Kidney glomerular epithelial cell (primary cell): Measurements from ENCODE around the gene B3GNT8.
"Not testable (repeated sequence)": the region's sequence is repeated elsewhere in the genome, so short reads cannot be mapped to it uniquely, and the experiment has no call there.

Experiments
- DNase-seq: peaks from one replicate; lab custom pipeline; 2025; lab: John Stamatoyannopoulos, UW

B3GNT8 gene, protein sequence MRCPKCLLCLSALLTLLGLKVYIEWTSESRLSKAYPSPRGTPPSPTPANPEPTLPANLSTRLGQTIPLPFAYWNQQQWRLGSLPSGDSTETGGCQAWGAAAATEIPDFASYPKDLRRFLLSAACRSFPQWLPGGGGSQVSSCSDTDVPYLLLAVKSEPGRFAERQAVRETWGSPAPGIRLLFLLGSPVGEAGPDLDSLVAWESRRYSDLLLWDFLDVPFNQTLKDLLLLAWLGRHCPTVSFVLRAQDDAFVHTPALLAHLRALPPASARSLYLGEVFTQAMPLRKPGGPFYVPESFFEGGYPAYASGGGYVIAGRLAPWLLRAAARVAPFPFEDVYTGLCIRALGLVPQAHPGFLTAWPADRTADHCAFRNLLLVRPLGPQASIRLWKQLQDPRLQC

GRCh38 chr19:41426952-41427646, at the start of gene B3GNT8:
Gene B3GNT8 (minus strand): TSS chr19:41427374. CDS start chr19:41426778, 596 bp downstream.
- DNase-seq = no peak

- no peak for DNase-seq
Measured at GRCh38 chr19:41476583-41476982, 49.4 kb upstream of the B3GNT8 start.

- not testable (repeated sequence) for DNase-seq
Measured at GRCh38 chr19:41463257-41464256, 36.4 kb upstream of the B3GNT8 start.

DNA sequence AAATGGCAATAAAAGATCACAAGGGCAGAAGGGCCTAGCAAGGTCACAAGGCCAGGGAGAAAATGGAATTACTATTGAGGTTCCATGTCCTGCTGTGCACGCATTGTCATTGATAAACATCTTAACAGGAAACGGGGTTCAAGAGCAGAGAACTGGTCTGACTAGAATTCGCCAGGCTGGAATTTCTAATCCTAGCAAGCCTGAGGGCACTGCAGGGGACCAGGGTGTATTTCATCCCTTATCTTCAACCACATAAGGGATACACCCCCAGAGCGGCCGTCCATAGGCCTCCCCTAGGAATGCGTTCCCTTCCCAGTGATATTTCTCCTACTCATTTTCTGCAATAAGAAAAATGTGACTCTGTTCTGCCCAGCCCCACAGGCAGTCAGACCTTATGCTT, 35.3 kb upstream of the B3GNT8 start:
- DNase-seq = no peak

DNA sequence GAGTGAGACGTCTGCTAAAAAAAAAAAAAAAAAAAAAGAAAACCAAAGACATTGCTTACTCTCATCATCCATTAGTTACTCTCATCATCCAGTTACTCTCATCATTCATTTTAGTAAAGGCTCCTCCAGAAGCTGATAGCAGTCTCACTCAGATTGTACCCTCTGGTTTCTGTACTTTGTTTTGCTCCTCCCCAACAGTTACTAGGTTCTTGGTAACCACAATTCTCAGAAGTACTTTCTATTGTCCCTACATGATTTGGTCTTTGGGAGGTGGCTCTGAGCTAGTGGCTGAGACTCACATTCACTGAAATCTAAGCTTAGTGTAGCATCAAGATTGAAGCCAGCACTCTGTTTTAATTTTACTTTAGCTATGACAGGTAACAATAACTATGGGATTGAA, 30.1 kb upstream of the B3GNT8 start:
- DNase-seq = no peak

DNA sequence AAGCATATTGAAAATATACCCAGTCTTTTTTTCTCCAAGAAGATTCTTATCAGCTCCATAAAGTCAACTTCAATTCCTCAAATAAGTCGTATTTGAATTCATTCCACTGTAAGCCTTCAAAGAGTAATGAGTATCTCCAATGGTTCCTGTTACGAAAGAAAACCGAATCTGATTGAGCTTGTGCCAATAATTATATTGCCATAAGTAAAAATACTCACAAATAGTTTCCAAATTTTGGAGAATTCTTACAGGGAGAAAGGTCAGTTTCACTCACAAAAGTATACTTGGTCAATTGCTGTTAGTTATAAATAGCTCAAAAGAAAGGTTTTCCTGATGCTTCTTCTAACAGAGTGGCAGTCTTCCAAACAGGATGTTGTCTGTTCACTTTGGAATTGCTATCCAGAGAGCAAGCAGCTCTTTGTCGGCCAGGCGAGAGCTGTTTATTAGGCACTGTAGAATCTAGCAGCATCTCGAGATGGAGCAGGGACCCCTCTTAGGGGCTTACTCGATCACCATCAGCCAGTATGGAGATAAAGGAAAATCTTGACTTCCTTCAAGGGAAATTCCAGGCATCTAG, 29.3 kb upstream of the B3GNT8 start:
- no peak for DNase-seq

DNA sequence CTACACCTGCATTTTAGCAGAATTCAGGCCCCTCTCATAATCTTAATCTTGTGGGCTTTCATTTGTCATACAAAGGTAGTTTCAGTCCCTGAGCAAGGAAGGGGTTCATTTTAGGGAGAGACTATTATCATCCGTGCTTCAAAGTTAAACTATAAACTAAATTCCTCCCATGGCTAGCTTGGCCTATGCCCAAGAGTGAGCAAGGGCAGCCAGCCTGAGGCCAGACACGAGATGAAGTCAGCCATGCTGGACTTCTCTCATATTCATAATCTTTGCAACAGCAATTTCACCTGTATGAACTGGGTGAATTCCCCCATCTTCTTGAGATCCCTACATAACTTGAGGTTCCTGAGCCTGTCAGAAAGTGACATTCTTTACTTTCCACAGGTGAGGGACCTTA, 28.8 kb upstream of the B3GNT8 start:
- DNase-seq = no peak

- DNase-seq = no peak
Measured at GRCh38 chr19:41452584-41453275, 25.6 kb upstream of the B3GNT8 start.

DNA sequence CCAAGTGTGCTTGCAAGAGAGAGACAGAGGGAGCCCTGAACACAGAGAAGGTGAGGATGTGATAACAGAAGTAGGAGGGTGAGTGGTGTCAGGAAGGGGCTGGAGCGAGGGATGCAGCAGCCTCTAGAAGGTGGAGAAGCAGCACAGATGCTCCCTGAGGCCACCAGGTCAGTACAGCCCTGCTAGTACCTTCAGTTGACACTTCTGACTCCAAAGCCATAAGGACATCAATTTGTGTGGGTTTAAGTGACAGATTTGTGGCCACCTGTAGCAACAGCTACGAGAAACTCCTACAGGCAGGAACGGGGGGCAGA, 22.6 kb upstream of the B3GNT8 start:
- DNase-seq = no peak

GRCh38 chr19:41449079-41449864, 22.1 kb upstream of the B3GNT8 start:
- DNase-seq = peak; percentile 14

- DNase-seq = no peak
Measured at GRCh38 chr19:41447732-41448332, 20.7 kb upstream of the B3GNT8 start.

DNA sequence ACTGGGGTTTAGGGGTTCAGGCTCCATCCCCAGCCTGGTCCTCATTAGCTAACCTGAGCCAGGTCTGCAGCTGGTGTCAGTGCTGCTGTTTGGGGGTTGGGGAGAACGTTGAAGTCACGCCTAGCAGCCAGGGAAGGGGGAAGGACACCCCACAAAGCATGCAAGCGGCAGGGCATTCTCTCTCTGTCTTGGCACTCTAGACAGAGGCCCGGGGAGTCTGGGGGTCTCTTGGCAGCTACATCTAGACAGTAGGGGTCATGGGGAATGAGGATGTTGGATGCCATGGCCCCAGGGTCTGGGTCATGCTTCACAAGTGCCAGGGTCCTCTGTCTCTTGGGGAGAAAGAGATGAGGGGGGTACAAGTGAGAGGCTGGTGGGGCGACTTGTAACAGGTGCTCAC, 18.4 kb upstream of the B3GNT8 start:
- DNase-seq = no peak

- no peak for DNase-seq
Measured at GRCh38 chr19:41443813-41444455, 16.8 kb upstream of the B3GNT8 start.

DNA sequence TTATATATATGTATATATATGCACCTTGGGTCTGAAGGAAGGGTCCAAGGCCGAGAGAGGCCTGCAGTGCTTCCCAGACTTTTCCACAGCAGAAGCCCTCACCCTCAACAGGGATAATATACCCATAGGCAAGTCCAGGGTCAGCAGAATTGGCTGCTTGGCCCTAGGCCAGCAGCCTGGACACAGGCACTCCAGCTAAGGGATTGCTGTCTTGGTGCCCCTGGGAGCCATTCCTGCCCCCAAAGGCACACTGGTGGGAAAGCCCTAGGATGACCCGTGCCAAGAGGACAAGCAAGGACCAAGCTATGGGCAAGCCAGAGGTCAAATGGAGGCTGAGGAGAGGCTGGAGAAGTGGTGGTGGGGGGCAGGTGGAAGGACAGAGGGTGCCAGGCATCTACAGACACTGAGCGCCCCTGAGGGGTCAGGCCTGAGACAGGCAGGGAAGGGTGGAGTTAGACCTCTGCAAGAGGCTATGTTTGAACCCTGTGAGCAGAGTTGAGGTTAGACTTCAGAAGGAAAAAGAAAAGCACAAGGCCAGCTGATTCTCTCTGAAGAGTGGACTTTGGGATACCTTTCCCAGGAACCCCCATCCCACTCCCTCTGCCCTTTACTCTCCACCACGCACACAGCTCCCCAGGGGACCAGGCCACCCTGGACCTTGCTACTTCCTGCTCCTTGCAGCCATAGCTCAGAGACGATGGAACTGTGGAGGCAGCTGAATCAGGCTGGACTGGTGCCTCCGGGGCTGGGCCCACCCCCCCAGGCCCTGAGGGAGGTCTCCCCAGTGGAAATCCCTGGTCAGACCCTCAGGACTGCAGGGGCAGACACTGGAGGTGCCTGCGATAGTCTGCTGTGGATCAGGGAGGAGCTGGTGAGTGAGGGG, 15.5 kb upstream of the B3GNT8 start, which contains the start of gene ERICH4:
TSS of gene ERICH4 (plus strand) at position 684 of the 883 bp plus-strand sequence. CDS start at position 698, 14 bp downstream.
- DNase-seq = no peak

DNA sequence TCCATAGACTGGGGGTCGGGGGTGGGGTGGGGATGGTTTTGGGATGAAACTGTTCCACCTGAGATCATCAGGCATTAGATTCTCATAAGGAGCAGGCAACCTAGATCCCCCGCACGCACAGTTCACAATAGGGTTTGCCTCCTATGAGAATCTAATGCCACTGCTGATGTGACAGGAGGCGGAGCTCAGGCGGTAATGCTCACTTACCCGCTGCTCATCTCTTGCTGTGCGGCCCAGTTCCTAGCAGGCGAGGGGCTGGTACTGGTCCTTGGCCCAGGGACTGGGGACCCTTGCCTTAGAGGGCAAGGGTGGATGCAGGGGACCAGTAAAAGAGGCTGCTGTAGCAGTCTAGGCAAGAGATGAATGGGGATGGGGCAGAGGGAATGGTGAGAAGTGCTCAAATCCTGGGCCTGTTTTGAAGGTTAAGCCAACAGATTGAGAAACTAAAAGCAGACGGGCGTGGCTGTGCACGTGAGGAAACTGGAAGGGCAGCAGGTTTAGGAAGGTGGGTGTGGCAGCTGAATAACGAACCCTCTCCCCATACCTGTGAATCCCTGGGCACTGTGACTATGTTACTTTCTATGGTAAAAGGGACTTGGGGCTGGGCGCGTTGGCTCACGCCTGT, 14.3 kb upstream of the B3GNT8 start:
- DNase-seq = no peak

DNA sequence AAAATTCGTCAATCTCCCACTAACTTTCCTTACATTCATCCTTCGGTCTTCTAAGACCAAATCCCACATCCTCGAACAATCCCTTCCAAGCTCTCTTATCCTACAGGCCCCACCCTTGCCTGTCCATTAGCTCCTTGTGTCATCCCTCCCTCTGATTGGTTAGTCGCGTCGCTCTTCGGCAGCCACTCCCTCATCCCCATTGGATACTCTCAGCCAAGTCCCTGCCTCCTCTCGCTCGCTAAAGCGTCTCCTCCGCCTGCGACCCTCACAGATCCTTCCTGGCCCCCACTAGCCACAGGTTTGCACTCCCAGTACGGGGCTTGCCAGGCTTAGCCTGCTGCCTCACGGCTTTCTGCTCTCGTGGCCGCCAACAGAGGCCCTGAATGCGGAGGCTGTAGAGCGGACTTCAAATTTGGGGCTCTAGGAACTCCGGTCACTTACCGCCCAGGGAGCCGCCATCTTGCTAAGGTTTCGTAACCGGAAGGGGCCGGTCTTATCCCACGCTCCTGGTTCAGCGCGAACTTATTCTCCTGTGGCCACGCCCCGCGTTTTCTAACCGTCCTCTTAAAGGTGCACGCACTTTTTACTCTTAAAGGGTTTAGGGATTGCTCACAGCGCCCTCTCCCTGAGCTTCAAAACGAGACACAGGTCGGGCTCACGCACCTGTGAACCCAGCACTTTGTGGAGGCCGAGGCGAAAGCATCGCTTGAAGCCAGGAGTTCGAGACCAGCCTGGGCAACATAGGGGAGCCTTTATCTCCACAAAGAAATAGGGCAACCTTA, 12.5 kb upstream of the B3GNT8 start, which contains the start of gene DMAC2:
TSS of gene DMAC2 (minus strand) at position 472 of the 782 bp plus-strand sequence. CDS start at position 459, 13 bp downstream.
- DNase-seq = peak; percentile 97

DNA sequence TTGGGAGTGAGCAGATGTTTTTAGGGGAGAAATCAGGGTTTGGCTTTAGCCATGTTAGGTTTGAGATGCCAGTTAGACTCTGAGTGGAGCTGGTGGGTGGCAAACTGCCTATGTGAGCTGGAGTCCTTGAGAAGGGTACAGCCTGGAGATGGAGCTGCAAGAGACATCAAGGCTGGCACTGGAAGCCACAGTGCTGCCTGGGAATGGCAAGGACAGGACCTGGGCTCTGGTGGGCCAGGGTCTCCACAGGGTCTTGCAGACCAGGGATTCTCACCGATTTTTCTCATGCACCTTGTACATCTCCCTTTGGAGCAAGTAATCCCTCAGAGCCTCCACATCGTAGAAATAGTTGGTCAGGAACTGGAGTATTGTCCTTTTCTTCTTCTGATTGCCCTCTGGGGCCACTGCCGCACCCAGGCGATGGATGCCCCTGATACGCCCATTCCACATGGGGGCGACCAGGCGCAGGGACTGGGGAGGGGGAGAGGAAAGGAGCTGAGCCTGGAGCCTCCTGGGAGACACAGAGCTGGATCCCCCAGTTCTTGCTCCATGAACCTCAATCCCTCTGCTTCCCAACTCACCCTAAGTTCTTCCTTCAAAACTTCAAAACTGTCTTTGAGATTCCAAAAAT, 10.9 kb upstream of the B3GNT8 start:
- no peak for DNase-seq
